ENCODE measurements around the gene MXRA8. TPM values are rescaled to one million over a fixed set of nuclear protein-coding genes. Genes with fewer than 3 reads are reported as not detected.
"Not testable (repeated sequence)": the region's sequence is repeated elsewhere in the genome, so short reads cannot be mapped to it uniquely, and the experiment has no call there.

The MXRA8 gene
- total RNA-seq, 6 experiments from 2014 or later, result 2.2 to 11.9 (median 3.3) TPM

DNA sequence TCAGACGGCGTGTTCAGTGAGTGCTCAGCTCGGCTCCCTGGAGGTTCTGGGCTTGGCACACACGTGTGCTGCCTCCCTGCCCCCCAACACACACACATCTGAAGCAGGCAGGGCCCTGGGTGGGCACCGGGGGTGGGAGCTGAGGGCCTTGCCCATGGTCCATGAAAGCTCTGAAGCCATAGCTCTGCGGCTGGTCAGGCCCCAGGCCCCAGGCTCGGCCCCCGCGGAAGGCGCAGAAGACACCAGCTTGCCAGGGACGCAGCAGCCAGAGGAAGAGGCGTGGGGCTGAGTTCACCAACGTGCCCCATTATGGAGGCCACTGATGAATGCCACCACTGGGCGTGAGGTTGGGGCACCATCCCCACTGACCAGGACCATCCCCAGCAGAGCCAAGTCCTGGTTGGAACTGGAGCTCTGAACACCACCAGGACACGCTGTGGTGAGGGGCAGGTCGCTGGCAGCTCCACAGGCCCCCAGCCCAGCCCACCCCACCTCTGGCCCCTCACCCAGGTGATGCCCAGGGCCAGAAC lies 12.5 kb upstream of the MXRA8 start:
- H3K27me3 ChIP-seq, result no peaks in the 10 kb centered on the region
- no peaks in the 10 kb centered on the region for H3K9me3 ChIP-seq
- TF ChIP-seq, protein P1, sequence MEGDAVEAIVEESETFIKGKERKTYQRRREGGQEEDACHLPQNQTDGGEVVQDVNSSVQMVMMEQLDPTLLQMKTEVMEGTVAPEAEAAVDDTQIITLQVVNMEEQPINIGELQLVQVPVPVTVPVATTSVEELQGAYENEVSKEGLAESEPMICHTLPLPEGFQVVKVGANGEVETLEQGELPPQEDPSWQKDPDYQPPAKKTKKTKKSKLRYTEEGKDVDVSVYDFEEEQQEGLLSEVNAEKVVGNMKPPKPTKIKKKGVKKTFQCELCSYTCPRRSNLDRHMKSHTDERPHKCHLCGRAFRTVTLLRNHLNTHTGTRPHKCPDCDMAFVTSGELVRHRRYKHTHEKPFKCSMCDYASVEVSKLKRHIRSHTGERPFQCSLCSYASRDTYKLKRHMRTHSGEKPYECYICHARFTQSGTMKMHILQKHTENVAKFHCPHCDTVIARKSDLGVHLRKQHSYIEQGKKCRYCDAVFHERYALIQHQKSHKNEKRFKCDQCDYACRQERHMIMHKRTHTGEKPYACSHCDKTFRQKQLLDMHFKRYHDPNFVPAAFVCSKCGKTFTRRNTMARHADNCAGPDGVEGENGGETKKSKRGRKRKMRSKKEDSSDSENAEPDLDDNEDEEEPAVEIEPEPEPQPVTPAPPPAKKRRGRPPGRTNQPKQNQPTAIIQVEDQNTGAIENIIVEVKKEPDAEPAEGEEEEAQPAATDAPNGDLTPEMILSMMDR (IDR thresholded peaks at IDR 0.05), result no peak
- no peak for TF ChIP-seq POLR2A (IDR thresholded peaks at IDR 0.05)
- peaks cover 0 to 22% (median 9%) of the 10 kb centered on the region in 4 donors for H3K4me1 ChIP-seq
- H3K36me3 ChIP-seq, result peaks cover 0 to 6% (median 0%) of the 10 kb centered on the region in 4 donors
- H3K27ac ChIP-seq, result no peak overlapping the region
- WGBS (ENCODE audit: insufficient coverage, low coverage, low lambda C conversion rate, missing lambda C conversion rate), result 71% methylated on average over 5 of the region's 16 CpGs
- DNase-seq, result no peak
- no peak for ATAC-seq
- intact Hi-C loops (cut with DNase I), result no loop called here
- no peak overlapping the region for H3K4me3 ChIP-seq

DNA sequence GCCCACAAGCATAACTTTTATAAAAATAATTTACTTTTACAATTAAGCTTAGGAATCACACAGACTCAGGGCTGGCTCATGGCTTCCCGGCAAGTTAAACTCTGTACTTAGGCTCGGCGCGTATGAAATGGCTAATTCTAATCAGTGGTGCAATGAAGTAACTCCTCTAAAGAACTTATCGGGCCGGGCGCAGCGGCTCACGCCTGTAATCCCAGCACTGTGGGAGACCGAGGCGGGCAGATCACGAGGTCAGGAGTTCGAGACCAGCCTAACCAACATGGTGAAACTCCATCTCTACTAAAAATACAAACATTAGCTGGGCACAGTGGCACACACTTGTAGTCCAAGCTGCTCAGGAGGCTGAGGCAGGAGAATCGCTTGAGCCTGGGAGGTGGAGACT lies 11.7 kb upstream of the MXRA8 start:
- H3K9me3 ChIP-seq; intact Hi-C loops (cut with DNase I); H3K36me3 ChIP-seq; H3K27ac ChIP-seq; ATAC-seq; H3K4me3 ChIP-seq; H3K27me3 ChIP-seq; DNase-seq: not testable (repeated sequence)
- H3K4me1 ChIP-seq, result peaks cover 0 to 21% (median 9%) of the 10 kb centered on the region in 4 donors
- WGBS (ENCODE audit: insufficient coverage, low coverage, low lambda C conversion rate, missing lambda C conversion rate), result 82% methylated on average over 14 of the region's 14 CpGs

DNA sequence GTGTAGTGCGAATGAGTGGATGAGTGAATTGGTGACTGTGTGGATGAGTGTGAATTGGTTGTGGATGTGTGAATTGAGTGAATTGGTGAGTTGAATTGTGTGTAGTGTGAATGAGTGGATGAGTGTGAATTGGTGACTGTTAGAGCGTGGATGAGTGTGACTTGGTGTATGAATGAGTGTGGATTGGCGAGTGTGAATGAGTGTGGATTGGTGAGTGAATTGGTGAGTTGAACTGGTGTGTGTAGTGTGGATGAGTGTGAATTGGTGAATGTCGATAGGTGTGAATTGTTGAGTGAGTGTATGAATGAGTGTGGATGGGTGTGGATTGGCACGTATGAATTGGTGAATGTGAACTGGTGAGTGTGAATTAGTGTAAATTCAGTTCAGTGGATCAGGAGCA lies 9.0 kb upstream of the MXRA8 start:
- intact Hi-C loops (cut with DNase I), result no loop called here
- Histone ChIP-seq H3K27ac (no peak overlapping the region), H3K9me3 (no peaks in the 10 kb centered on the region), H3K36me3 (no peaks in the 10 kb centered on the region), H3K27me3 (no peaks in the 10 kb centered on the region), H3K4me3 (no peak overlapping the region), H3K4me1 (peaks cover 0 to 7% (median 3%) of the 10 kb centered on the region in 4 donors)
- TF ChIP-seq POLR2A (IDR thresholded peaks at IDR 0.05), result no peak
- TF ChIP-seq, protein P1 (IDR thresholded peaks at IDR 0.05), result no peak
- DNase-seq (no peak), ATAC-seq (no peak)
- 92% methylated on average over 3 of the region's 5 CpGs for WGBS (ENCODE audit: insufficient coverage, low coverage, low lambda C conversion rate, missing lambda C conversion rate)

DNA sequence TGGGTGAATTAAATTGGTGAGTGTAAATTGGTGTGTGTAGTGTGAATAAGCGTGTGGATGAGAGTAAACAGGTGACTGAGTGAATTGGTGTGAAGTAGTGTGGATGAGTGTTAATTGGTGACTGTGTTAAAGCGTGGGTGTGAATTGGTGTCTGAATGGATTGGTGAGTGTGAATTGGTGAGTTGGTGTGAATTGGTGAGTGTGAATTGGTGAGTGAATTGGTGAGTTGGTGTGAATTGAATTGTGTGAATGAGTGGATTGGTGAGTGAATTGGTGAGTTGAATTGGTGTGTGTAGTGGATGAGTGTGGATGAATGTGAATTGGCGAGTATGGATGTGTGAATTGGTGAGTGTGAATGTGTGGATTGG lies 8.3 kb upstream of the MXRA8 start:
- intact Hi-C loops (cut with DNase I), result no loop called here
- H3K36me3 ChIP-seq, result no peaks in the 10 kb centered on the region
- peaks cover 0 to under 1% (median 0%) of the 10 kb centered on the region in 4 donors for H3K4me1 ChIP-seq
- no peak overlapping the region for H3K4me3 ChIP-seq
- H3K27ac ChIP-seq, result no peak overlapping the region
- WGBS (ENCODE audit: insufficient coverage, low coverage, low lambda C conversion rate, missing lambda C conversion rate), result 93% methylated on average over 3 of the region's 3 CpGs
- H3K9me3 ChIP-seq, result no peaks in the 10 kb centered on the region
- no peaks in the 10 kb centered on the region for H3K27me3 ChIP-seq
- TF ChIP-seq POLR2A (IDR thresholded peaks at IDR 0.05), result no peak
- TF ChIP-seq, protein P1 (IDR thresholded peaks at IDR 0.05), result no peak
- no peak for DNase-seq
- no peak for ATAC-seq

DNA sequence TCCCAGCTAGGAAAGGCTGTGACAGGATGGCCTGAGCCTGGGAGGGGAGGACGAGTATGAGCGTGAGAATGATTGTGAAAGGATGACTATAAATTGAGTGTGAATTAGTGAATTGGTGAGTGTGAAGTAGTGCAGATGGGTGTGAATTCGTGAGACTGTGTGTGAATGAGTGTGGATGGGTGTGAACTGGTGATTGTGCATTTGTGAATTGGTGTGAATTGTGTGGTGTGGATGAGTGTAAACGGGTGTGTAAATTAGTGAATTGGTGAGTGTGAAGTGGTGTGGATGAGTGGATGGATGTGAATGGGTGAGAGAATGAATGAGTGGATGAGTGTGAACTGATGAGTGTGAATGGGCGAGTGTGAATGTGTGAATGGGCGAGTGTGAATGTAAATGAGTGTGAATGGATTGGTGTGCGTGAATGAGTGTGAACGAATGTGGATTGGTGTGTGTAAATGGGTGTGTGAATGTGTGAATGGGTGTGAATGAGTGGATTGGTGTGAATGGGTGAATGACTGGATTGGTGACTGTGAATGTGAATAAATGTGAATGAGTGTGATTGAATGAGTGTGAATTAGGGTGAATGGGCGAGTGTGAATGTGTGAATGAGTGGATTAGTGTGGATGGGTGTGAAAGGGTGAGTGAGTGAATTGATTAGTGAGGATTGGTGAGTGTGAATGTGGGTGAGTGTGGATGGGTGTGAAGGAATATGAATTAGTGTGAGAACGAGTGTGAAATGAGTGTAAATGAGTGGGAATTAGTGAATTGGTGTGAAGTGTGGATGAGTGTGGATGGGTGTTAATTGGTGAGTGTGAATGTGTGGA lies 7.7 kb upstream of the MXRA8 start:
- Histone ChIP-seq H3K9me3 (no peaks in the 10 kb centered on the region), H3K4me1 (no peaks in the 10 kb centered on the region), H3K27me3 (no peaks in the 10 kb centered on the region), H3K4me3 (no peak overlapping the region), H3K27ac (no peak overlapping the region), H3K36me3 (no peaks in the 10 kb centered on the region)
- 71% methylated on average over 10 of the region's 10 CpGs for WGBS (ENCODE audit: insufficient coverage, low coverage, low lambda C conversion rate, missing lambda C conversion rate)
- TF ChIP-seq, protein P1 (IDR thresholded peaks at IDR 0.05), result no peak
- no peak for TF ChIP-seq POLR2A (IDR thresholded peaks at IDR 0.05)
- ATAC-seq, result no peak
- DNase-seq, result no peak
- intact Hi-C loops (cut with DNase I), result no loop called here
